GM21381 (cell line): ENCODE data around the gene KLHDC8A.

Experiments used
- ATAC-seq: cut with Tn5 transposase; IDR thresholded peaks from one replicate; pipeline ENCODE4 v1.9.1; 2021; ENCODE audit warnings: mild to moderate bottlenecking, moderate library complexity; ENCODE audit not compliant: unreplicated experiment

The KLHDC8A gene

DNA sequence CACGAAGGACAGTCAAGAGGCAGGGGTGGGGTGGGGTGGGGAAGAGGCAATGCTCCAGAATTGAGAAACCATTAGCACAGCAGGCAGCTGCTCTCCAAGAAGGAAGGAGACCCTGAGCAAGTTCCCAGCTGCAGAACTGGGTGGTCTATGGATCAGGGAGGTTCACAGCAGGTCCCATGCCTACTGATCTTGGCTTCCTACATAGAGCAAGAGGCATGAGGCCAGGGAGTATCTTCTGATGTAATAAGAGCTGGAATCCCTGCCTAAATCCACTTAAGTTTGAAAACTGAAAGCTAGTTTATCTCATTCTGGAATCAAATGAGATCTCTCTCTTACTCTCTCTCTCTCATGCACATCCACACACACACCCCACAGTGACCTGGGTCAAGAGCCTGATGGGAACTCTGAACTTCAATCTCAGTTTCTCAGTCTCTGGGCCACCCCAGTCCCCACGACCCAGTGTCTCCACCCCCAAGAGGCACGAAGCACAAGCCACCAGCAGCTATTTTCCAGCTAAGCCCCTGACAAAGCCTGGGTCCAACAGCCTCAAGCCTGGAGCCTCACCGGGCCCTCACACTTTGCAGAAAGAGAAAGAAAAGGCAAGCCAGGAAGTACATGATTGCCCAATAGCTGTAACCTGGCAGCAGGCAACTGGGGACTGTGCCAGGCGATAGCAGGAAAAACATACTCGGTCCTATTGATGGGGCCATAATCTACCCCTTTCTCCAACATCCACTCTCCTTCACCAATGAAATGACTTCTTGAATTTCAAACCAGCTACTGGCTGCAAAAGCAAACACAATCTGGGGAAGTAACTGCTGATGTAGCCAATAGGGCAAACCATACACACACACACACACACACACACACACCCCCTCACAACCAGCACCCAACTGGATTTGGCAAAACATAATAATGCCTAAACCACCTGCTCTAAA lies 37.4 kb downstream of the KLHDC8A start:
- ATAC-seq: no peak

DNA sequence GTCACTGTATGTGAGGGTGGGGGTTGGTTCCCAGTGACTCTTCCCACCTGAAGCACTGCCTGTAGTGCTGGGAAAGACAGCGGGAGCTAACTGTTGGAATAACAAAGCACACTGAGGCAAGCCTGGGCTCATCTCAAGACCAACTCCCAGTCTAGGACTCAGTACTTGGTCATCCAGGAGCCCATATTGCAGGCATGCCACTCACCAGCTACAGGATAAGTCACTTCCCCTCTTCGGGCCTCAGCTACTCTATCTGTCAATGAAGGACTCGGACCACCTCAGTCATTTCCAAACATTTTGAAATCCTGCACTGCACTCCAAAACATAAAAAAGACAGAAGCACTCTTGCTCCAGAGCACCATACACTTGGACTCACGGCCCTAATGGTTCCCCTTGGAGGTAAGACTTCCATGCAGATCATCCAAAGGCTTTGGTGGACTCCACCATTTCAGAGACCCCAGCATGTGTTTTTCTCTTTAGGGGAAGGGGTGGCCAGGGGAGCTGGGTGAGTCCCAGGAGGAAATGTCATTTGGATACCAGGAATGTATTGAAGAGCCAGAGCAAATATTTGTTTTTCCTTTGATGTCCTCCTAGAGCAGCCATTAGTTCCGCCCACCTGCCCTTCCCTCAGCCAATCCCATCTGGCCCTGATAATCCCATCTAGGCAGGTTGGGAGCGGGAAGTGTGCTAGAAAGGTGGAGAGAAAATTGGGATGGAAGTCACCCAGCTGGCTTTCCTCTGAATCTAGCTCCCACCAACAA lies 38.3 kb downstream of the KLHDC8A start:
- ATAC-seq: no peak

DNA sequence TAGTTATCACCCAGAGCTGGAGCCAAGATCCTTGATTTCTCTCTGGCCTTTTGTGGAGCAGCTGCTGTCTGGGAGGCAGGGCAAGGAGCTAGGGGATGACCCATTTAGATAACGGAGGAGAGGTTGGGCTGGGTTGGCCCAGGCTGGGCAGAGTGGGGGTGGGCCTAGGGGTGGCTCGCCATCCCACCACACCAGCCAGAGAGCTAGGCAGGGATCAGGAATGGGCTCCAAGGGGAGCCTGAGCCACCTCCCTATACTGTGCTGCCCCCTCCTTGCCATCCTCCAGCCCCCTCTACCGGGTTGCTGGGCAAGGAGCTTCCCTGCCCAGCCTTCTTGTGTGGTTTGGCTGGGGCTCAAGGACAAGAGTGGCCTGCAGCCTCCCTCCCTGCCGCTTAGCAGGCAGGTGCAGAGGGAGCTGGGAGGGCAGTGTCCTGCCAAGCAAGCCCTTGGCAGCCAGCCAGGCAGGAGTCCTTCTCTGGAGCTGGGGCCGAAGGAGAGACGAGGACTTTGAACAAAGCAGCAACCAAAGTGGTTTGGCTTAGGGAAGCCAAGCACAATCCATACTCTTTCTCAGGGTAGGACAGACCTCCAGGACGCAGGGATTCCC lies 39.3 kb downstream of the KLHDC8A start:
- ATAC-seq: no peak

DNA sequence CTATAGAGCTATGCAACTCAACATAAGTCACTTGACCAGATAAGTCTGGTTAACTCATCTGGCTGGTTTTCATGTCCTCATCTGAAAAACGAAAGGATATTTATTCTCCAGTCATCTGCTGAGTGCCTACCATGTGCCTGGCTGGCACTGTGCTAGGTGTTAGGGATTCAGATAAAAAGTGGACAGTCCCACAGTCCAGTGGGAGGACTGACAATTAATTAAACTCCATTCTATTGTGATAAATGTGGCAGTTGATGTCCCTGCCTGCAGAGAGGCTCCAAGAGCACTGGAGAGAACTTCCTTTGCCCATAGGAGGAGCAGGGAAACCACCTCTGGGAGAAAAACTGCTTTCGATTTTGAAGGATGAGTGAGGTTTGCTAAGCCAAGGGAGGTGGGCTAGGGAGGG lies 40.6 kb downstream of the KLHDC8A start:
- no peak for ATAC-seq

DNA sequence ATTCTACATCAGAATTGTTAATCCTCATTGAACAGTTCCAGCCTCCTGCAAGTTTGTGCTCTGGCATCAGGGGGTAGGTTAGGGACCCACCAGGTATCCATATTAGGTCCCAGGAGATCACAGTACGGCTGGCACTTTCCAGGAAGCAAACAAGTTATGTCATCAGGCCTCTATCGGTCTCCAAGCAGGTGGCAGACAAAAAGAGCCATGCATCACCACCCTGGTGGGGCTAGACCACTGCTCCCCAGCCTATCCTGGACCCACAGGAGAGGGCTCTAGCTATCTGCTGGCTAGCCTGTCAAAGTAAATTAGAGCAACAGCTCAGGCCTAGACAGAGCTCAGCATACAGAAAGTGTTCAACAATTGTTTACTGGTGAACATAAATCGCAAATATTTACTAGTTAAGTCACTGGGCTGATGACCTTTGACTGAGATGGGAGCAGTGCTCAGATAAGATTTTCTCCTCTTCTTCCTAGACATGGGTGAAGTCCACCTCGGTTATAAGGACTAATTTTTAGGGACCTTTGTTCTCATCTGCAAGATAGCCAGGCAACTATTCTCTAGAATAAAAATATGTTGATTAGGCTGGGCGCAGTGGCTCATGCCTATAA lies 41.6 kb downstream of the KLHDC8A start:
- no peak for ATAC-seq

DNA sequence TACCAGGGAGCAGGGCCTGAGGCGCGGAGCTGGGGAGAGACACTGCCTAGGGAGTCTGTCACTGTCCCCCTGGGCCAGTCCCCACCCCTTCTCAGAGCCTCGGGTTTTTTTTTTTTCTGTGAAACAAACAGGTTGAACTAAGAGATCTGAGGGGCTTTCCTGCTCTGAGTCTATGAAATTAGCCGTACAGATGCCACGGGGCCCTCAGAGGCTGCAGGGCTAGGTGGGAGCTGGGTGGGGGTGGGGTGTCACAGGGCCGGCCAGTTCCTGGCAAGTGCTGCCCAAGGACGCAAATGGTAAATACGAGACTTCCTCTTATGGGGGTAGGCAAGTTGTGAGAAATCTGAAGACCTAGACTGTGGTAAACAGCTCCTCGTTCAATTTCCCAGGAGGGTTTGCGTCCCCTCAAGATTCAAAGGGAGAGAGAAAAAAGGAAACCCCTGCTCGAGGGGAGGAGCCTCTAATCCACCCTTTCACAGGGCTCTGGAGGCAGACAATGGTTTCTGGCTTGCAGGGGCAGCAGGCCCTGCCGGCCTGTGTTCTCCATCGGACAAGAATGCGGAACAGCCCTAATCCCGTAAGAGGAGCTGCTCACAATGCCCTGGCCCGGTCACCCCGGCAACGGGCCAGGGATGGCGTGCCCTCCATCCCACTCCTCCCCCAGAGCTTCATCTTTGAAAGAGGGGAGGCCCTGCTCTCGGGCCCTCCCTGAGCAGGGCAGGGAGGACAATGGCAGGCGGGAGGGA lies 43.0 kb downstream of the KLHDC8A start:
- ATAC-seq: no peak

DNA sequence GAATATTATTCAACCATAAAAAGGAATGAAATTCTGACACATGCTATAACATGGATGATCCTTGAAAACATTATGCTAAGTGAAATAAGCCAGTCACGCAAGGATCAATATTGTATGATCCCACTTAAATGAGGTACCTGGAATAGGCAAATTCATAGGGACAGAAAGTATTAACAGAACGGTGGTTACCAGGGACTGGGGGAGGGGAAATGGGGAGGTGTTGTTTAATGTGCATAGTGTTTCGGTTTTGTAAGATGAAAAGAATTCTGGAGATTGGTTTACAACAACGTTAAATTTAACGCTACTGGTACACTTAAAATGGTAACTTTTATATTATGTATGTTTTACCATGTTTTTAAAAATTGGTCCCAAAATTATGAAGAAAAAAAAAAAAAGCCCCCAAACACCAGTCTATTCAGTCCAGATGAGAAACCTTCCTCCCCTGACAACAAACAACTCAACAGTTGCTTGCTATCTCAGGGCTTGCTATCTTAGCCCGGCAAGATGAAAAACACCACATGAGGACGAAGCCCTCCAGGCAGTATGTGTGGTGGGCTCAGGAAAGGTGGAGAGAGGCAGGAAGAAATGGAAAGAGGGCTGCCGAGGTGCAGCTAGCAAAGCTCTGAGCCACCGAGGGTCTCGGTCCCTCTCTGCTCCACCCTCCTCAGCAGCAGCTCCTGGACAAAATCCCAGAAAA lies 43.7 kb downstream of the KLHDC8A start:
- no peak for ATAC-seq

DNA sequence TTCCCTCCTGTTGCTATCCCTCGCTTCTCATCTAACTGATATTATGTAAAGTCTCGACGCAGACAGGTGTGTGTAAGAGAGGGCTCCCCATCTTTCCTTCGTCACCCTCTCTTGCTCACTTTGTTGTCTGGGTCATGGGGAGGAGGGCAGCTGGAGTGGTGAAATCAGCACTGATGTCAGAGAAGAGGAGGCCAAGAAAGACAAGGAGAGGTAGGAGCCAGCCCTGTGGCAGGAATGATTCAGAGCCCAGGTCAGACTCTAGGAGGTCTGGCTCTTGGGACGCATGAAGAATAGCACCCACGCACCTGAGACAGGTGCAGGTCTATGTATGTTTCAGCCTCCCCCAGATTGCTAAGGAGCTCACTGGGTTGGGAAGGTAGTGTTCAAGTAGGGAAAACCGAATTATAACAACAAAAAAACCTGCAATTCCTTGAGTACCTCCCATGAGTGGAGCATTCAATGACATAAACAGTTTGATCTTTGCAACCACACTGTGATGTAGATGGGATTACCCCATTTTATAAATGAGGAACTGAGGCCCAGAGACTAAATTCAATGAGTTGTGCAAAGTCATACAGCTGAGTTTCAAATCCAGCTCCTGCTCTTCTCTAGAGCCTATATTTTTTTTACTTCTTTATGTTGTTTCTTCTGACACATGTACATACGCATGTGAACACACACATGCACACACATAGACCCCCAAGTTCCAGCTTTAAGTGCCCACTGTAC lies 45.6 kb downstream of the KLHDC8A start:
- no peak for ATAC-seq

DNA sequence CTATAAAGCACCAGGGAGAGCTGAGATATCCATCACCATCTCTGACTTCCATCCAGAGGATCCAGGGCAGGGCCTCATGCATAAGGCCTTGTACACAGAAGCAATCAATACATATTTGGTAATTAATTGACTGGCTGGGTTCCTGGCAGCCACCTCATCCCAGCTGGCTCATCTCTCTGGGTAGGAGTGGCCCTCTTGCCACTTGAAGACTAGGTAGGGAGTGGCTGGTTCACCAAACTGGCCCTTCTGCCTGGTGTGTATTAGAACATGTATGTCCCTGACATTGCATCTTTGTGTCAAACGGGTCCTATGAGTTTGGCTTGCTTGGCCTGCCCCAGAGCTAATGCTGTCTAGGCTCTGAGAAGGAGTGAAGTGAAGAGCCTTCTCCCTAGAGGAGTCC lies 47.0 kb downstream of the KLHDC8A start:
- ATAC-seq: no peak

DNA sequence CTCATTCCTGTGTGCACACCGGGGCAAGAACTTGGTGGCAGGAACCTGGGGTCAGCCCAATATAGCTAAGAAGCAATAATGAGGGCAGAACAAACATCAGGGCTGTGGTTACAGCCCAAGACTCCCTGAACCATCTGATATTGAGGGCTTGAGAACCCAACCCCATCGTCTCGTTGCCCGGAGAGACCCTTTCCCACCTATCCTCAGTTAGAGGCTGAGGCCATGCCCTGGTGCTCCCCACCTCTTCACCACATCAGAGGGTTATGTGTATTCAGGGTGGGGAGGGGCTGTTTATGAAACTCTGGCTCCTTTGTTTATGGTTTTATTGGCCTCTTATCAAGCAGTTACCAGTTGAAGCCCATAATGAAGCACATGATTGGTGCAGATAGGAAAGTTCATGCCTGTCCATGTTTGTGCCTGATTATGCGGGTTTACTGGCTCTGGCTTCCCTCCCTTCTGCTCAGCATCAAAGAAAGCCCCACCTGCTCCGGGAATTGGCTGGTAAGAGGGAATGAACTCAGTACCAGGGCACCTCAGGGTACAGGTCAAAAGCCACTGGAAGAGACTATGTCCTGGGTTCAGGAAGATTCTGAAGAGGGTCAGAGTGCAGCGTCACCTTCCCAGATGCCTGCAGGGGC lies 49.7 kb downstream of the KLHDC8A start:
- ATAC-seq: no peak

DNA sequence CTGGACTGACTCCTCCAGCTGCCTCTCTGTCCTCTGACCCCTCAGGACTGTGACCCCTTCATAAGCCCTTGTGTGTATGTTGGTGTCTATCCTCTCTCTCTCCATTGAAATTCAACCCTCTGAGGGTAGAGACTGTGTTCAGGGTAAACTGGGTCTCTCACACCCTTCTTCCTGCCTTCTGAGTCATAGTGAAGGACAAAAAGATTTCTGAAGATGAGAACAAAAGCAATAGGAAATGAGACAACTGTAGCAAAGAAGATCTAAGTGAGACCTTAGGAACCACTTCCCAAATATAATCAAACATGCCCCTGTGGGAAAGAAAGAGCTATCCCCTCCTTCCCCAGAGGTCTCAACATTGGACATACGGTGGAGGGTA lies 52.0 kb downstream of the KLHDC8A start:
- no peak for ATAC-seq

DNA sequence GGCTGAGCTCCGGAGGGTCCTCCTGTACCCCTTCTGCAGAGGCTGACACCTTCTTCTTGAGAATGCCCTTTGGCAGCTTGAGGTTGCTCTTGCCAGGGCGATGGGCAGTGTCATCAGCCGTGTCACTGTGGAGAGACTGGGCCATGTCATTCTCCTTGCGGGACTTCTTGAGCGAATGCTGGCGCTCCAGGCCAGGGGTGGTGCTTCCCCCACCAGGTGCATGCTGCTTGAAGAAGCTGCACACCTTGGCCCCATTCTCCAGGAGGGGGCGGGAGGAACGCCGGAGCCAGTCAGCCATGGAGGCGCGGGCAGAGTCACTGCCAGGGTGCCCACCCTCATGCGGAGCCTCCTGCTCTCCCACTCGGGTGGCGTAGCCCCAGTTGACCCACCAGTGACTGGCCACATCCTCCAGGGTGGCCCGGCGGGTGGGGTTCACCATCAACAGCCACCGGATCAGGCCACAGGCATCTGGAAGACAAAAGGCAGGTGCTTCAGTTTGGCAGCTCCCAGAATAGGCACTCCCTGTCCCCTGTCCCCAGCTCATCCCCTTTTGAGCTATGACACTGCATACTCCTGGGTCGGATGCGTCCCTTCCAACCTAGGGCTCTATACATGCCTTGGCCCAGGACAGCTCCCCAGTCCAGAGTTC lies 52.6 kb downstream of the KLHDC8A start:
- no peak for ATAC-seq

DNA sequence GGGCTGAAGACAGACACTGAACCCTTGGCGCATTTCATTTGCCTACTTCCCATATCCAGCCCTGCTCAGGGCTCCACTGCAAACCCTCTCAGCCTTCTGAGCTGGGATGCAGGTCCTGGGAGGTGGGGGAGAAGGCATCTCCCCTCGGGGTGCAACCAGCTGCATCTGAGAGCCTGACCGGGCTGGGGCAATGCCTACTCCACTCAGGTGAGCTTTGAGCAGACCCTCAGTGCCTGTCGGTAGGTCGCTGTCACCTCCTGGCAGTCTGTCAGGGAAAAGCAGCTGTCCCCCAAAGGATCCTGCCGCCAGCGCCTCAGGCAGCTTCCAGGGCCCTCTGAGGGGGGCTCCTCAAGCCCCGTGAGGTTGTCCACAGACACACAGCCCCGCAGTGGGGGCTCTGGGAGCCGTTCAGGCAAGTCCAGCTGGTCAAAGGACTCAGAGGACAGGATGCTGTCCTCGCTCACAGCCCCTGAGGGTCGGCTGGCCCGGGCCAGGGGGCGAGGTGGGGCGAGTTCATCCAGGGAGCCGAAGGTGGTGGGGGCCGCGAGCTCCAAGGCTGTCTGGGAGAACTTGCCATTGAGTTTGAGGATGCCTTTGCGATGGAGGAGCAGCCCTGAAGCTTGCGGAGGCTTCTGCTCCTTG lies 53.4 kb downstream of the KLHDC8A start:
- ATAC-seq: no peak

DNA sequence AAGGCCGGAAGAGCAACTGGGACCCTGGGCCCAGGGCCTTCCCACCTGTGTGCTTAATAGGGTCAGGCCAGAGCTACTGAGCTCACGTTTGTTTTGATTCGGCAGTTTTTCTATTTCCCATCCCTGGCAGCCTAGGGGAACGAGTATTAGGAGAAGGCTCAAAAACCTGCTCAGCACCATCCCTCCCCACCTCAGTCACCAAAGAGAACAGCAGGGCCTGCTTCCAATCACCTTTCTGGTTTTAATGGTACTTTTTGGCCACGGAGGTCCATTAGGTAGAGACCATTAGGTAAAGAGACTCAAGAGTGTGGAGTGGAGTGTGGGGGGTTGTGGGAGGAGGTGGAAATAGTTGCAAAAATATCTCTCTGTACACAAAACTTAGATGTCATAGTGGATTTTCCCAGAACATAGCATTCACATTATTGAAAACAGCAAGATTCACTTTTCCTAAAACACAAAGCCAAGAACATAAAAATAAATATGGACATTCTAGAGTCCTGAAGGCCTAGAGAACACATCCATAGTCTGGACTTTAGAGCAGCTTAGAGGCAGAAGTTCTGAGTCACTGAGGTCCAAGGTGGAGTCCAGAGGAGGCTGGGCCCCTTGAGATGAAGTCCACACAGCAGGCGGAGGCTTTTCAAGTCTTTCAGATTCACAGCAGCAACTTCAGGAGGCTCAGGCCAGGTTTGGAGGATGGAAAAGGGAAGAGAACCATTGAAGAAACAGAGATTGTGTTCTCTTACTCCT lies 54.7 kb downstream of the KLHDC8A start:
- ATAC-seq: no peak

DNA sequence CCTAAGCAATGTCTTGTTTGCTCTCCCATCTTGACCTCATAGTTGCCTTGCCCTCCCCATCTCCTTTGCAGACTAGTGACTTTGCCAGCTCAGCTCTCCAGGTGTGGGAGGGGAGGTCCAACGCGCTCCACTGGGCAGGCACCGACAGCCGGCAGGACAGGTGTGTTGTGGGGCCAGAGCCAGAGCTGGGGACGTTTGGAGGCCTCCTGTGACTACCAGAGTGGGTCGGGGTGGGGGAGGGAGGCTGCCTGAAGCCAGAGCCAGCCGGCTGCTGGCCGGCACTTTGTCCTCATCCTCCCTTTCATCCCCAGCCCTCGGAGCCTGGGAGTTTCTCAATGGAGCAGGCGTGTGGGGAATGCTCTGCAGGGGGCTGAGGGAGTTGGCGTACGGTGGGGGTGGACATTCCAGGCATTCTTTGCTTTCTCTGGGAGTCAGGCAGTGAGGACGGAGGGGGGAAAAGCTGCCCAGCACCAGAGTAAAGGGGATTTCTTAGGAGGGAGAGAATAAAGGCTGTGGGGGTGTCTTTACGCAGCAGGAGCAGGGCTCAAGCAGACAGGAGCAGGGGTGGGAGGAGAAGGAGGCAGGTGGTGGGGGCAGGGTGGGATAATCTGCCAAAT lies 55.4 kb downstream of the KLHDC8A start:
- no peak for ATAC-seq

DNA sequence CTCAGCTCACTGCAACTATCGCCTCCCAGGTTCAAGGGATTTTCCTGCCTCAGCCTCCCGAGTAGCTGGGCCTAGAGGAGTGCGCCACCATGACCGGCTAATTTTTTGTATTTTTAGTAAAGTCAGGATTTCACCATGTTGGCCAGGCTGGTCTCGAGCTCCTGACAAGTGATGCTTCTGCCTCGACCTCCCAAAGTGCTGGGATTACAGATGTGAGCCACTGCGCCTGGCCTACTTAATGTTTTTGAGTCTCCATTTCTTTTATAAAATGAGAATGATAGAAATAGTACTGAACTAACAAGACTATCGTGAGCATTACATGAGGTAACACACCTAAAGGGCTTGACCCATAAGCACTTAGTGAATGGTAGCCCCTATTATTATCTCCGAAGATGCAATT lies 56.6 kb downstream of the KLHDC8A start:
- no peak for ATAC-seq
